Measurements from ENCODE around the gene NCKAP5. TPM values are rescaled to one million over a fixed set of nuclear protein-coding genes. Genes with fewer than 3 reads are reported as not detected.

NCKAP5 gene
- total and polyA plus RNA-seq, 2 of the 8 experiments (the other 6 are each of a cell fraction or from before 2014, with no cell fraction given): 0.27 to 0.86 TPM

DNA sequence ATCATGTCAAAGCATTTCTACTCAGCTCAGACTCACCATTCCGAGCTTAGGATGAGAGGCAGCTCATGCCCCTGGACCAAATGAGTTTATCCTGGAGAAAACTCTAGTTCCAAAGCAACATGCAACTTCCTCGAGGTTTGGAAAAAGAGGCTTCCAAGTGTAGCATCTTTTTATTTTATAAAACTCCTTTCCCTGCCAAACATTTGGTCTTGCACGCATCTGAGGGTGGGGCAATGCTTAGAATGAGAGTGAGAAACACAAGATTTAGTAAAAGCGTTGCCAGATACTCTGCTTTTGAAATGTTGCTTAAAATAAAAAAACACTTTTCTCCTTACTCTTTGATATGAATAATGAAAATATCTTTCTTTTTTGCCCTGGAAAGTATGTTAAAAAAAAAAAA, 151.5 kb downstream of the NCKAP5 start:
- Histone ChIP-seq H2BK12ac (ENCODE audit: low read depth, low read length) (no peak overlapping the region), H3K4me3 (ENCODE audit: extremely low read depth in 1 of 4, insufficient read depth in 2 of 4, low read depth in 3 of 4, low read length in 4 of 4) (no peak overlapping the region), H3K79me1 (ENCODE audit: low read depth, low read length) (no peaks in the 10 kb centered on the region), H2AK5ac (ENCODE audit: low read depth, low read length) (no peak overlapping the region), H3K14ac (ENCODE audit: insufficient read length) (no peak overlapping the region), H3K4me1 (replicated peaks in 1 of 4; ENCODE audit: control insufficient read depth in 3 of 4, insufficient read depth in 4 of 4, low read length in 3 of 4) (peaks cover 0 to 4% (median 3%) of the 10 kb centered on the region in 4 experiments; a peak in 5 of 7 replicates), H3K23ac (ENCODE audit: insufficient read length) (no peak overlapping the region), H3K27me3 (replicated peaks in 1 of 4; ENCODE audit: control insufficient read depth in 3 of 4, extremely low read depth in 1 of 4, insufficient read depth in 3 of 4, low read length in 3 of 4) (no peaks in the 10 kb centered on the region; a peak in 1 of 7 replicates), H3K4me2 (ENCODE audit: insufficient read depth in 1 of 2, low read depth in 2 of 2, low read length in 2 of 2) (no peak overlapping the region), H3K27ac (ENCODE audit: low read depth, low read length) (no peak overlapping the region), H2BK15ac (ENCODE audit: low read length) (no peak overlapping the region), H2BK5ac (ENCODE audit: low read depth, low read length) (no peak overlapping the region), H3K9me3 (ENCODE audit: insufficient read depth in 2 of 2, low read depth in 1 of 2, low read length in 1 of 2) (no peaks in the 10 kb centered on the region), H4K8ac (ENCODE audit: extremely low read depth, insufficient read depth, low read length) (no peak overlapping the region), H4K91ac (replicated peaks; ENCODE audit: insufficient read length, low read length) (no peak overlapping the region), H3K79me2 (ENCODE audit: control insufficient read depth in 1 of 2, insufficient read depth in 2 of 2, low read length in 2 of 2) (no peaks in the 10 kb centered on the region), H2AFZ (ENCODE audit: low read length) (no peak overlapping the region), H4K20me1 (replicated peaks in 1 of 2; ENCODE audit: control insufficient read depth in 1 of 2, insufficient read depth in 2 of 2, low read length in 2 of 2) (no peaks in the 10 kb centered on the region), H3K36me3 (ENCODE audit: control insufficient read depth in 2 of 4, insufficient read depth in 4 of 4, low read length in 3 of 4) (no peaks in the 10 kb centered on the region), H4K5ac (ENCODE audit: insufficient read length, low read depth, low read length) (no peak overlapping the region), H2BK120ac (replicated peaks; ENCODE audit: low read depth, low read length) (no peak overlapping the region), H3K18ac (ENCODE audit: extremely low read depth, low read length) (no peak overlapping the region), H3K56ac (replicated peaks; ENCODE audit: insufficient read length, low read depth, low read length) (no peak overlapping the region), H3K23me2 (ENCODE audit: low read depth, low read length) (no peaks in the 10 kb centered on the region), H3K9ac (replicated peaks in 1 of 4; ENCODE audit: extremely low read depth in 1 of 4, low read depth in 3 of 4, low read length in 3 of 4) (no peak overlapping the region), H3K4ac (replicated peaks; ENCODE audit: insufficient read length, low read depth, low read length) (no peak overlapping the region), H2BK20ac (ENCODE audit: low read length) (no peak overlapping the region)
- CTCF ChIA-PET (ENCODE audit: partially characterized antibody): interaction anchor here (0.6 kb wide), 1 partner anchor 79 kb away, joined by 4 read pairs; no protein-coding TSS in a partner anchor
- no peak for DNase-seq (ENCODE audit: low read depth in 1 of 2, low spot score in 2 of 2)
- no peak for FAIRE-seq
- TF ChIP-seq CBX5 (IDR thresholded peaks at IDR 0.05; ENCODE audit: low read depth, low read length): no peak
- no peak for TF ChIP-seq BRCA1 (IDR thresholded peaks at IDR 0.05; ENCODE audit: low read depth, low read length)
- TF ChIP-seq SUZ12 (IDR thresholded peaks at IDR 0.05; ENCODE audit: low read length): no peak
- no peak for TF ChIP-seq SIN3A (conservative IDR thresholded peaks at IDR 0.05 in 1 of 2, IDR thresholded peaks at IDR 0.05 in 1 of 2; ENCODE audit: low read depth in 1 of 2, low read length in 2 of 2)
- TF ChIP-seq KDM1A (IDR thresholded peaks at IDR 0.05; ENCODE audit: borderline replicate concordance, low read length): no peak
- no peak for TF ChIP-seq CREB1 (IDR thresholded peaks at IDR 0.05)
- no peak for TF ChIP-seq CHD1 (IDR thresholded peaks at IDR 0.05; ENCODE audit: low read depth, low read length)
- no peak for TF ChIP-seq TAF7 (optimal IDR thresholded peaks at IDR 0.05; ENCODE audit: borderline replicate concordance, low read depth, low read length)
- TF ChIP-seq EGR1 (IDR thresholded peaks at IDR 0.05; ENCODE audit: borderline replicate concordance, low read depth, low read length): no peak
- TF ChIP-seq, protein P1, sequence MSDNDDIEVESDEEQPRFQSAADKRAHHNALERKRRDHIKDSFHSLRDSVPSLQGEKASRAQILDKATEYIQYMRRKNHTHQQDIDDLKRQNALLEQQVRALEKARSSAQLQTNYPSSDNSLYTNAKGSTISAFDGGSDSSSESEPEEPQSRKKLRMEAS (IDR thresholded peaks at IDR 0.05): no peak
- POLR2A ChIA-PET (ENCODE audit: partially characterized antibody): no interaction called here
- 96% methylated on average over 4 of the region's 4 CpGs; no CpG with 5 or more reads in 1 of the 2 experiments for WGBS, 2 experiments (ENCODE audit: extremely low coverage in 1 of 2, insufficient coverage in 1 of 2, insufficient read length in 1 of 2, insufficient replicate concordance in 2 of 2, low coverage in 1 of 2, low lambda C conversion rate in 2 of 2, missing lambda C conversion rate in 1 of 2)
